Brain pericyte (primary cell): ENCODE measurements around the gene OBSCN.

ENCODE experiments used
- DNase-seq: peaks from one replicate; pipeline ENCODE4 v3.0.0-alpha.2; 2012; ENCODE audit warnings: low read depth, low spot score

The OBSCN gene

DNA sequence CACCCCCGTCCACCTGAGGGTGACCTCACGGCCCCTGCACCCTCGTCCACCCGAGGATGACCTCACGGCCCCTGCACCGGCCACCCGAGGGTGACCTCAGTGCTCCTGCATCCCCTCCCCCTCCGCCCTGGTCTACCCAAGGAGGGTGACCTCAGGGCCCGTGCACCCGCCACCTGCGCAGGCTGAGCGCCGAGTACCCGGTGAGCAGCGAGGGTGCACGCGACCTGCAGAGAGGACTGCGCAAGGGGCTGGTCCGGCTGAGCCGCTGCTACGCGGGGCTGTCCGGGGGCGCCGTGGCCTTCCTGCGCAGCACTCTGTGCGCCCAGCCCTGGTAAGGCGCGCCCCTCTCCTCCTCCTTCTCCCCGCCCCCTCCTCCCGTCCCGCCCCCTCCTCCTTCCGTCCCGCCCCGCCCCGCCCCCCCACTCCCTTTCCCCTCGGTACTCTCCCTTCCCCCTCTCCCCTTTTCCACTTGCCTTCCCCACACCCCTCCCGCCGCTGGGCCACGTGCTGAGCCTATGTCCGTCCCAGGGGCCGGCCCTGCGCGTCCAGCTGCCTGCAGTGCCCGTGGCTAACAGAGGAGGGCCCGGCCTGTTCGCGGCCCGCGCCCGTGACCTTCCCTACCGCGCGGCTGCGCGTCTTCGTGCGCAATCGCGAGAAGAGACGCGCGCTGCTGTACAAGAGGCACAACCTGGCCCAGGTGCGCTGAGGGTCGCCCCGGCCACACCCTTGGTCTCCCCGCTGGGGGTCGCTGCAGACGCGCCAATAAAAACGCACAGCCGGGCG is 170.4 kb downstream of the OBSCN start:
- DNase-seq: no peak

DNA sequence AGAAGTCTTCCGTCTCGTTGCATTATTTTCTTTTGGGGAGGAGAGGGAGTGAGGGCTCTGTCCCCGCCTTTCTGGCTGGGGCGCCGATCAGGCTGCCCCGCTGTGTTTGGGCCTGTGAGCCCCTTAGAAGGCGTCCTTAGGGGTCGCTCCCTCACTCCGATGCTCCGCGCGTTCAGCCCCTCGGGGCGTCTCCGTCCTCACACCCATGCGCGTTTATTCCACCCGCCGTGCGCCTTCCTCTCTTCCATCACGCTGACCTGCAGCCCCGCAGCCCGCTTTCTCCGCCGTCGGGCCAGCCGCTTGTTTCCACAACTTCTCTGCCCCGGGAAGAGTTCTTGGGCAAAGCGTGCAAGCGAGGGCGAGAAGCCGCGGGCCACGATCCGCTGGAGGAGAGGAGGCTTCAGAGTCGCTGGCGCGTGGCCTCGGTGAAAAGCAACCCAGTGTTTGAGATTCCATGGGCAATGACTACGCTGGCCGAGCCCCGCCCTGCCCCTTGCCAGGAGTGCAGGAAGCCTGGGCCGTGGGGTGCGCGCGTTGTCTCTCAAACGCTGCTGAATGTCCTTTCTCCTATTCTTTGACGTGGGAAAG is 171.1 kb downstream of the OBSCN start:
- DNase-seq: no peak

DNA sequence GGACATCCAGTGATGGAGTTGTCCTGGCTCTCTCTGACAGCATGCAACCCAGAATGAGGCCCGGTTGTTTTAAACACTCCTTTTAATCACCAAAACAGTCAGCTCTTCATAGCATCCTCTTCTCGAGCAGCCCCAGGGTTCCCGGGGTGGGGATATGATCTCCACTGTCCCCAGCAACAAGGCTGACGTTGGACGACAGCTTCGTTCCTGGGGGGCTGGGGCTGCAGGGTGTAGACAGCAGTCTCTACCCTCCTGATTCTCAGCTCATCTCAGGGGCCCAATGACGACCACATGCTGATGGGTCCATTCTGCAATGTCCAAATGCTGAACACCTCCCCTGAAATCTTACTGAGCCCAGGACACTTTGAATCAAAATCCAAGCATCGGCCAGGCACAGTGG is 171.8 kb downstream of the OBSCN start:
- DNase-seq: no peak

DNA sequence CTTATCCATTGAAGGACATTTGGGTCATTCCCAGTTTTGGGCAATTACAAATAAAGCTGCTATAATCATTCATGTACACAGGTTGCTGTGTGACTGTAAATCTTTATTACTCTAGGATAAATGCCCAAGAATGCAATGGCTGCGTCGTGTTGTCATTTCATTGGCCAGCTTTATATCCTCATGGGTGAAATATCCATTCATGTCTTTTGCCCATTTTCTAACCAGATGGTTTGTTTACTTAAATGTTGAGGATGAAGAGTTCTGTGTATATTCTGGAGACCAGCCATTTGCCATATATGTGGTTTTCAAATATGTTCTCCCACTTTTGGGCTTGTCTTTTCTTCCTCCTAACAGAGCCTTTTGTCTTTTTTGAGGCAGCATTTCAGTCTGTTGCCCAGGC is 173.5 kb downstream of the OBSCN start:
- DNase-seq: no peak

DNA sequence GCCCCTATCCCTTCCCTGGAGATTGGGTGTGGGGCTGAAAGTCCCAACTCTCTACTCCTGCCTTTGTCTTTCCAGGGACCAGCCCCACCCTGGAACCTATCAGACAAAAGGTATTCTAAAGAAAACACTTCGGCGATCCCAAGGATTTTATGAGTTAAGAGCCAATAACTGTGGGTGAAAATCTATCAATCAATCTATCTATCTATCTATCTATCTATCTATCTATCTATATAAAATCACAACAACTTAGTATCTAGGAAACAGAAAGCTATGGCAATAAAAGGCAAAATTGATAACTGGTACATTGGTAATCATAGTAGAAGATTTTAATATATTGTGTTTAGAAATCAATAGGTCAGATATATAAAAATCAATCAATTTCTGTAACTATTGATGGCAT is 175.9 kb downstream of the OBSCN start:
- DNase-seq: no peak

DNA sequence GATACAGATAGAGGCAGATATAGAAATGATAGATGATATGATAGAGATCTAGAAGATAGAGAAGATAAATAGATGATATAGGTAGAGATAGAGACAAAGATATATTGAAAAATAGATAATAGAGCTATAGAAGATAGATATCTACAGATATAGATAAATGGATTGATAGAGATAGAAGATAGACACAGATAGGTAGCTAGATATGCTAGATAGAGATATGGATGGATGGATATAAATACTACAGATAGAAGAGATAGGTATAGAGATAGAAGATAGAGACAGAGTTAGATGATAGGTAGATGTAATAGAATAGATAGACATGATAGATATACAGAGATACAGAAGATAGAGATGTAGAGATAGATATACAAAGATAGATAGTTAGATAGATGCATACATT is 177.4 kb downstream of the OBSCN start:
- no peak for DNase-seq

DNA sequence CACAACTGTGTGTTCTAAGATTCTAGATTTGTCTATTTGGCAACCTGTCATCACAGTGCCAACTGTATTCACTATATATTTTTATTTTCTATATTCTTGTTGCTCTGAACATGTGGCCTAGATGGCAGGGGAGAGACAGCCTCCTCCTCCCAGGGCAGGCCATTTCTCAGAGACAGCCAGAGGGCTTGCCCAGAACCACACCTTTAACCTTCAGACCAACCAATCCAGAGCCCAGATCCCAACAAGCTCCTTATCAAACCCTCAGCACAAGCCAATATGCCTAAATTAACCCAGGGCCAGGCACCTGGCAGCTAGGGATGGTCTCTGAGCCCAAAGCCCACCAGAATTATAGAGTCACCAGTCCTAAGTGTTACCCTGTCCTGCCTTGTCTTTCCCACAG is 179.5 kb downstream of the OBSCN start:
- DNase-seq: no peak

DNA sequence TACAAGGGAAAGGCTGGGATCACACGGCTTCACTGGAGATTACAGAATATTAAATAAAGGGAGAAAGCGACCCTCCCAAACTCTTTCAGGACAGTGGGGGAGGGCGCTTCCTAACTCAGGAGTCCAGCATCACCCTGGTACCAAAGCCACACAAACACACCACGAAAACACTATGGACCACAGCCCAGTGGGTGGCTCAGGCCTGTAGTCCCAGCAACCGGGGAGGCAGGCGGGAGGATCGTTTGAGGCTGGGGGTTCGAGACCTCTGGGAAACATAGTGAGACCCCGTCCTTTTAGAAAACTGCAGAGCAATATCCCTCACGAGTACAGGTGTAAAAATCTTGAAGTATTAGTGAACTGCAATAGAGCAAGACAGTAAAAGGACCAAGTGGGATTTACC is 182.8 kb downstream of the OBSCN start:
- no peak for DNase-seq

DNA sequence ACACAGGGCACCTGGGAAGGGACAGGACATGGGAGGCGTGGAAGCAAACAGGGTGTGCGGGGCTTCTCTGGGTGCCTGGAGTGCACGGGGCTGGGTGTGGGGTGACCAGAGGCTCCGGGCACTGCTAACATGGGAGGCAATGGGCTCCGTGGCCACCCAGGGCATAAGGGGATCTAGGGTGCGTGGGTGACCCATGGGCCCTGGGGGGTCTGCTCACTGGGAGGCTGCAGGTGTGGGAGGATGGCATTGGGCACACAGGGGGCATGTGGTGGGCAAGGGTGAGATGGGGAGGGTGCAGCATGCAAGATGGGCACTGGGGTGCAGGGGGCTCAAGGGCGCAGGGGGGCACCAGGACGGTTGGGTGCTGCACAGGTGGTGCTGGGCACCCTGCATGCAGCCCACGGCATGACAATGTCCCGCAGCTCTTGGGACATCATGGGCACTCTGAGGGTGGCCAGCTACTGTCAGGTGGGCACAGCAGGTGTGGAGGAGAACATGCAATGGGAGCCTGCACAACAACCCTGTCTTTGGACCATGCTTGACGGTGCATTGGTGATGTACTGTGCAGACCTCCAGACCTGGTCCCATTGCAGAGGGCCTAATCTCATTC is 183.7 kb downstream of the OBSCN start:
- DNase-seq: no peak

DNA sequence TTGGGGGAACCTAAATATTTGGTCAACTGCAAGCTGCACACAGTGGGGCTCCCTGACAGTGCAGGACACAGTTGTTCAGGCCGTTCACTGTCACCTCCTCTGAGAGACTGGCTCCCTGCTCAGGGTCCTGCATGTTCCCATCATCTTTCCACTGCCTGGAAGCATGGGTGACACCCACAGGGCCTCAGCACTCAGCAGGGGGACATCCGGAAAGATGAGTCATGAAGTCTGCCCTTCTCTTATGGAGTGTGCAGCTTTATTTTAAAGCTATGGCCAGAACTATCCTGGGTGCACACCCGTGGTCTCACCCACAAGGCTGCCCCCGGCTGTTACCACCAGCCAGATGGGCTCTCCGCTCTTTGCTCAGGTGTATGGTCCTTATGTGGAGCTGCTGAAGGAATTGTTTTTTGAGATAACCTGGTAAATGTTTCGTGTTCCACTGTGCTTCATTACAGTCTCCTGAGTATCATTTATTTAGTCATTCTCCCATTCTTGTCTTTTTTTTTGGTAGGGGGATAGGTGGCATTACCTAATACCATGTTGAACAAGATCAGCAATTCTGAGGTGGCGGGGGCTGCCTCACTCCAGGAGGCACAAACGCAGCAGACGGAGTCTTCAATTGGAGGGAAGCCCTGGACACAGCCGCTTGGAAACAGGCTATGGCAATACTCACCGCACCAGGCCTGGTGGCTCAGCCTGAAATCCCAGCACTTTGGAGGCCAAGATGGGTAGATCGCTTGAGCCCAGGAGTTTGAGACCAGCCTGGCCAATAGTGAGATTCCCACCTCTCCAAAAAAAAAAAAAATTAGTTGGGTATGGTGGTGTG is 184.5 kb downstream of the OBSCN start:
- DNase-seq: peak; percentile 33

DNA sequence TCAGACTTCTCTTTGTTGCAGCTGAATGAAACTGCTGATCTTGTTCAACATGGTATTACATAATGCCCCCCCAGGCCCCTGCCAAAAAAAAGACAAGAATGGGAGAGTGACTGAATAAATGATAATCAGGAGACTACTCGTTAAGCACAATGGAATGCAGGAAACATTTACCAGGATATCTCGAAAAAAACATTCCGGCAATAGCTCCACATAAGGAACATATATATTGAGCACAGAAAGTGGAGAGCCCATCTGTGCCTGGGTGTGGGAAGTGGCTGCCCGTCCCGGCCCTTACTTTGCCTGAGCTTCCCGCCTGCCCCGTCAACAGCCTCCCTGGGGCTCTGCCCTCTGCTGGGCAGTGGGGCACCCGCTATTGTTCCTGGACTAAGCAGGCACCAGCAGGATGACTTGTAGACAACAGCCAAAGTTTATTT is 185.4 kb downstream of the OBSCN start:
- no peak for DNase-seq

DNA sequence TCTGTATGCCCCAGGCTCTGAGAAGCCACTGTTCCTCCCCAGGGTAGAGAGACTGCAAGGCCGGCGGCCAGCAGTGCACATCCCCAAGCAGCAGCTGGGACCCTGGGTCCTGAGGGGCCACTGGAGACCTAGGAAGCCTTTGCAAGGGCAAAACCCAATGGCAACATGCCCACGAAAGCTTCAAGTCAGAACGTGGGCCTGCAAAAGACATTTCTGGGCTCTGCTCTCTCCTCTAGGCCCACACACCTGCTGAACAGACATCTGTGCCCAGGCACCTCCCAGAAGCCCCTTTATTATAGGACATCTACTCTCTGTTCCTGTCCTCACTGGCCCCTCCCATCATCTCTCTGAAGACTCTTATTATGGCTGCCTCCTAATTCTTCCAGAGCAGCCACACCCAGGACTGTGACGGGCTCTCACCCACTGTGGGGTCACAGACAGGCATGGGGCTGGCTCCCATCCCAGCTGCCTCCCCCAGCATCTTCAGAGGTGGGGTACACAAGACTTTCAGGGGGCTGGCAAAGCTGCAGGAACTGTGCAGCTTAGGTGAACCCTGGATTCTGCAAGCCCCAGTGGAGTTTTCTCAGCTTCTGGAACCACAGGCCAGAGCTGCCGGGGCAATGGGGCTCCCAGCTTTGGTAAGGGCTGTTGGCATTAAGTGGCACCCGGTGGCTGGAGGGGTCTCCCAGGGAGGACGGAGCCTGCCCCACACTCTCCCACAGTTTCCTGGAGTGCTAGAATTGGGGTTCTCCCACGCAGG is 186.1 kb downstream of the OBSCN start:
- no peak for DNase-seq

DNA sequence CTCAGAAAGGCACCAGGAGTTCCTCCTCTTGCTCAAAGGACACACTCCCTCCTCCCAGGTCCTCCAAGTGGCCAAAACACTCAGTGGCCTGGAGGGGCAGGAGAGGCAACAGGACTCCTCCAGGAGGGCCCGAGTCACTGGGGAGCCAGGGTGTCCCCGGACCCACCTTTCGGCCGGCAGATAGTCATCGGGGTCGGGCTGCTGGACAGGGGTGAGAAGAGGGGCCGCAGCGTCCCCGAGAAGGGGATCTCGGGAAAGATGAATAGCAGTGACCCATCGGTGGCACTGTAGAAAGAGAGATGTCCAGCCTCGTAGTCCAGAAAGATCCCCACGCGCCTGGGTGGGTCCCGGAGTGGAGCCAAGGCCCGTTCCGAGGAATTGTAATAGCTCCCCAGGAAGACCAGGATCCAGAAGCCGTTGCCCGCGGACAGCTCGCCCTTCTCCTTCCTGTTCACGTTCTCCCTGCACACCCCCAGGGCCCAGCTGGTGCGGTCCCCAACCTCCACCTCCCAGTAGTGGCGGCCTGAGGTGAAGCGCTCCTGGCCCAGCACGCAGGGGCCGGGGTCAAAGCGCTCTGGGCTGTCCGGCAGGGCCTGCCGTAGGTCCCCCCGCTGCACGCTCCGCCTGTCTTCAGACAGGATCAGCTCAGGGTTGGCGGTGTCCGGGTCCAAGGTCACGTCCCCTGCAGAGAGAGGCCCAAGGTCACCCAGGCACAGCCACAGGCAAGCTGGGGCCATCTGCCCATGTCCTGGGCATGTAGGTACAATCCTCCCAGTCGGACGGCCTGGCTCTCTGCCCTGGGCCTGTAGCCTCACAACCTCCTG is 186.9 kb downstream of the OBSCN start:
- DNase-seq: no peak

DNA sequence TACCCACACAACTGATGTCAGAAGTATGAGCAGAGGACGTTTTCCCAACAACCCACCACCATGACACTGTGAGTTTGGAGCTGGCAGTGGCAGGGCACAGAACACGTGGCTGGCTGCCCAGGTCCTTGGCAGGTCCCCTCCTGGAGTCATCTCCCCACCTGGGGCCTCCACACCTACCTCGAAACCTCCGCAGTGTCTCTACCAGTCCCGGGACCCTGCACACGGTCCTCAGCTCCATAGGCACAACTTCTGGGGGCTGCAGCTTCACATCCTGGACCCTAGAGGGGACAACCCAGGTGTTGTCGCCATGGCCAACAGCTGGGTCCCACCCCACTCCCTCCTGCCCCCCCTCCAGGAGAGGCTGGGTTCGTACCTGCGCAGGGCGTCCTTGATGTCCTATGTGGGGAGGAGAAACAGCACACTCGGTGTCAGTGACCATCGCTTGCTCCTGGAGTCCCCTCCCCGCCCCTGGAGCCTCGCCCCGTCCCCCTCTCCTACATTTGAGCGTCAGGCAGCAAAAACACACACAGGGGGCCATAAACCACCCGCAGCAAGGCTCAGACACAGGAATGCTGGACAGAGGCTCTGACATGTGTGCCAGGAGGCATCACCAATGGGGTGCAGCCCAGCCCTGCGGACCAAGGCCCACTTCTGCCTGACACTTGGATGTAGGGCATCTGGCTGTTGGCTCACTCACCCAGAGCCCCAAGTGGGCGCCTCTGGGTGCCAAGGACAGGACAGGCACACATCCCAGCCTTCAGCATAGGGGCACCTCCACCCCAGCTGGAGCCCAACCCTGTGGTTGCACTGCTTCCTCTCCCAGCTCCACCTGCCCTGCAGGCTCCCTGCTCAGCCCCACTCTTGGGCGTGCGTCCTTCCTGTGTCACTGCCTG is 189.2 kb downstream of the OBSCN start:
- no peak for DNase-seq

DNA sequence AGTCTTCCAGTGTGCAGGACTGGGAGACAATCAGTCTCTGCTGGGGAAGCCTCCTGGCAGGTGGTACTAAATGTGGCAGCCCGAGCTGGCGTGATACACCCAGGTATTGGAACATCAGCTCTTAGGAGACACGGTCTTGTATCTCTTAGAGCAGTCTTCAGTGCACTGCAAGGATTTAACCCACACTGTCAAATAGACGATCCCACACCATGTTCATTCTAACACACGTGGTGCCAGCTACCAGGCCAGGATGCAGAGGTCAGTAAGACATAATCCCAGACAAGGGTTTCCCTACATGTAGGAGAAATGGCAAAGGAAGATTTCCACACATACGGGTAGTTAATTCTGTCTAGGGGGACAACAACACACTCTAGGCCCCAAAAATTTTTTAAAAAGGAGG is 190.1 kb downstream of the OBSCN start:
- DNase-seq: no peak

DNA sequence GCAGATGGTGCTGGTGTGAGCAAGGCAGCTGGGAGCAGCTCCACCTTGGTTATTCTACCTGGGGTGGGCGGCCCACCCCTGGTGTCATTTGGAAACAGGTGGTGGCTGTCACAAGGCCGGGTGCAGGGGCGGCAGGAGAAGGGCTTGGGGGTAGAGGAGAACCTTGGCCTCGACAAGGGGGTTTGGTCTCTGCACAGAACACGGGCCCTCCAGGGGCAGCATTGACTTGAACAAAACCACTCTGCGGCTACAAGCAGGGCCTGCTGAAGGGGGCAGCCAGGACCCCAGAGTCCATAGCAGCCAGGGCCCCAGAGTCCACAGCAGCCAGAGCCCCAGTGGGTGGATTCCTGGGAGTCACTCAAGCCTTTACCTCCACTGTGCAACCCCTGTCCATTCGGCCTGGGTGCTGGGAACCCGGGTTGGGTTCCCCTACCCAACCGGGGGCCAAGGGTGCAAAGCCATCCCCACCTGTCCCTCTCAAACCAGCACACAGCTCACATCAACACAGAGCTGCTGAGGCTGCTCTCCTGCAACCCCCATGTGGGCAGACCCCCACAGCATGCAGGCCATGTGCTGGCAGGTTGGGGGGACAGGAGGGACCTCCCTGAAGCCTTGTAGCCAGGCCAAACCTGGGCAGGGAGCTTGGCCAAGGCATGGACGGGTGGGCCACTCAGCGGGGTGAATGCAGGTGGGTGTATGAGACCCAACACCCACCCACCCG is 191.1 kb downstream of the OBSCN start:
- no peak for DNase-seq

DNA sequence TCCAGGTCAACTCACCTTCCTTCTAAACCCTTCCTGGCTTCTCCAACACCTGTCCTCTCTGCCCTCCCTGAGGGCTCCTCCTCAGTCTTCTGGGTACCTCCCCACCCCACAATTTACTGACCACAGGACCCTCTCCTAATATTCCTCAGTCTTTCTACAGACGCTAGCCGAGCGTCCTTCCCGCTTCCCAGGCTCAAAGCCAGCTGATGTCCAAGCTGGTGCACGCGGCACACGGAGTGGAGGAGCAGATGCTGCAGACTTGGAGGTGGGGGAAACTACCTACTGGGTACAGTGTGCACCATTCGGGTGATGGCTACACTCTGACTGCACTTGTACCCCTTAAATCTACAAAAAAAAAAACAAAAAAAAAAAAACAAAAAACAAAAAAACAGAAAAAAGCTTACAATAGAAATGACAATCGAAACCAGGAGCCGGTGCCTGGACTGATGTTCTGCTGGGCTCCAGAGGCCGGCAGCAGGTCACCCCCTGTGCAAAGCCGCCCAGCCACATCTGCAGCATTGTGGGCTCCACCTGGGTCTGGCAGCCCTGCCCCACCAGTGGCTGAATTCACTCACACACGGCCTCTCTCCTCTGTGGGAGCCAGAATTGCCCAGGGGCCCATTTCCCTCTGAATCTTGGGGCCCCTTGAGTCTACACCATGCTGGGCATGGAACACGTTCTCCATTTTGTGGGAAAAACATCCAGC is 191.8 kb downstream of the OBSCN start:
- no peak for DNase-seq

DNA sequence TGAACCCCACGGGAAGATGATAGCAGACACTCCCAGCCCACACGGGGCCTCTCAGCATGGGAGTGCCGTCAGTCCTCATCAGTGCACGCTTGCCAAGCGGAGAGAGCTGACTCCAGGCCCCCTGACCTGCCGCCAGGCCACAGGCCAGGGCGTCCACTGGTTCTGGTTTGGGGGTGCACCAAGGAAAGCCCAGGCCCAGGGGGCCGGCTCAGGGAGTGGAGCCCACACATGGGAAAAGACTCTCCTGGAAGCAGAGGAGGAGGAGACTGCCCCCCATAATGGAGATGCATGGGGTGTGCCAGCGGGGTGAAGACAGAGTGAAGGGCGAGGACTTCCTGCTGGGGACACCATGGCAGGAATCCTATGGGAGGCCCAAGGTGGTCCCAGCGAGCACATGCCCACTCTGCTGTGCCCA is 192.4 kb downstream of the OBSCN start:
- DNase-seq: no peak
